Measurements from ENCODE around the gene SNX9.
A peak's percentile ranks its signal among the peaks of the same experiment; 100 is the strongest.

Gene SNX9

DNA sequence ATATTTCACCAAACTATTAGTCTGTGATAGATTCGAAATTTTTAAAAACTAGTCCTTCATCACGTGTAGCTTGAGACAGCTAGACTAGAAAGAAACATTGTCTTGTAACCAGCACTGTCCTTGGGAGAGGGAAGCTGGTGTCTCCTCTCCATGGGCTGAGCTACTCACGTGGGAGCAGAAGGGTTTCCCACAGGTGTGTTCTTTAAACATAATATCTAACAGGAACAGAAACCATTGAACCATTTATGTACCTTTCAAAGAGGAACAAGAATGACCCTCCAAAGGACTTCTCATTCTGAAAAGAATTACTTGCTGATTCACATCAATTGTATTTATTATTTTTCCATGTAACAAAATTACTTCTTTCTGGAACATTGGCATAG lies 86.2 kb downstream of the SNX9 start:
- H3K27me3 Mint-ChIP-seq (ENCODE audit: low read depth), result no peaks in the 10 kb centered on the region
- H3K4me1 Mint-ChIP-seq, result peaks cover 31% of the 10 kb centered on the region
- H3K9me3 Mint-ChIP-seq, result no peaks in the 10 kb centered on the region
- no peak overlapping the region for H3K4me3 Mint-ChIP-seq
- TF ChIP-seq, protein P1, sequence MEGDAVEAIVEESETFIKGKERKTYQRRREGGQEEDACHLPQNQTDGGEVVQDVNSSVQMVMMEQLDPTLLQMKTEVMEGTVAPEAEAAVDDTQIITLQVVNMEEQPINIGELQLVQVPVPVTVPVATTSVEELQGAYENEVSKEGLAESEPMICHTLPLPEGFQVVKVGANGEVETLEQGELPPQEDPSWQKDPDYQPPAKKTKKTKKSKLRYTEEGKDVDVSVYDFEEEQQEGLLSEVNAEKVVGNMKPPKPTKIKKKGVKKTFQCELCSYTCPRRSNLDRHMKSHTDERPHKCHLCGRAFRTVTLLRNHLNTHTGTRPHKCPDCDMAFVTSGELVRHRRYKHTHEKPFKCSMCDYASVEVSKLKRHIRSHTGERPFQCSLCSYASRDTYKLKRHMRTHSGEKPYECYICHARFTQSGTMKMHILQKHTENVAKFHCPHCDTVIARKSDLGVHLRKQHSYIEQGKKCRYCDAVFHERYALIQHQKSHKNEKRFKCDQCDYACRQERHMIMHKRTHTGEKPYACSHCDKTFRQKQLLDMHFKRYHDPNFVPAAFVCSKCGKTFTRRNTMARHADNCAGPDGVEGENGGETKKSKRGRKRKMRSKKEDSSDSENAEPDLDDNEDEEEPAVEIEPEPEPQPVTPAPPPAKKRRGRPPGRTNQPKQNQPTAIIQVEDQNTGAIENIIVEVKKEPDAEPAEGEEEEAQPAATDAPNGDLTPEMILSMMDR (IDR thresholded peaks at IDR 0.05; ENCODE audit: unreplicated experiment in 3 of 3), result no peak
- peaks cover 70% of the 10 kb centered on the region for H3K36me3 Mint-ChIP-seq (ENCODE audit: low read depth)
- H3K27ac Mint-ChIP-seq, result no peak overlapping the region

DNA sequence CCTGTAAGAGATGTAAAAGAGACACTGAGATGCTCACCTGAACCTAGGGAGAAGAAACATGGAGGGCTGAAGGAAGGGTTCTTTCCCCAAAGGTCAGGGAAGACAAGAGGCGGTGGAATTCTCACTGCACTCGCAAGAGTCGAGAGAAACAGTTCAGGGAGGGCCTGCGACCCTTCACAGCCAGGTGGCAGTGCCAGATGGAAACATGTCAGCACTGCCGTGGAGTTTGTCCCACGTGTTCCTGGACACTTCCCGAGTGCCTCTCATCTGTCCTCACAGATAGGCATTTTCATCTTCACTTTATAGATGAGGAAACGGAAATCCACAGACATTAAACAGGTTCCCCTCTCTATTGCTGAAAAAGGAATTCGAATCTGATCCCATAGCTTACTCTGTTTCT lies 88.2 kb downstream of the SNX9 start:
- H3K36me3 Mint-ChIP-seq (ENCODE audit: low read depth), result peaks cover 68% of the 10 kb centered on the region
- TF ChIP-seq, protein P1 (IDR thresholded peaks at IDR 0.05; ENCODE audit: unreplicated experiment in 3 of 3), result no peak
- H3K27ac Mint-ChIP-seq, result peak overlapping the region in 1 of 3 experiments; percentile 12
- no peaks in the 10 kb centered on the region for H3K9me3 Mint-ChIP-seq
- no peak overlapping the region for H3K4me3 Mint-ChIP-seq
- H3K27me3 Mint-ChIP-seq (ENCODE audit: low read depth), result no peaks in the 10 kb centered on the region
- peaks cover 31% of the 10 kb centered on the region for H3K4me1 Mint-ChIP-seq

DNA sequence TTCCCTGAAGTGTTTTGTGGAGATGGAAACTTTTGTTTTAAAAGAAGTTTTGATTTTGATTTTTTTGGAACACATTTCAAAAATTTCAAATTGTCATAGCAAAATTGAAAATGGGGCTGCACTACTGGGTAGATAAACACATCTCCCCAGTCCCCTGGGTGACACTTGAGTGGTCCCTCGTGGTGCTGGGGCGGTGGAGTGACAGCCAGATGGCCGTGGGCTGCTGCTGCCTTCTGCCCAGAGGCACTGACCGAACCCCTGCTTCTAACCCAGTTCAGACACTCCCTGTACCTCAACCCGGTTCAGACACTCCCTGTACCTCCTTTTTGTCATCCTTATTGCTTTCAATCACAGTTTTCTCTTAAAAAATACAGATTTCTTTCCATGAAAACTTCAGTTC lies 88.7 kb downstream of the SNX9 start:
- H3K9me3 Mint-ChIP-seq, result peaks cover 2% of the 10 kb centered on the region
- peaks cover 68% of the 10 kb centered on the region for H3K36me3 Mint-ChIP-seq (ENCODE audit: low read depth)
- no peak overlapping the region for H3K4me3 Mint-ChIP-seq
- H3K4me1 Mint-ChIP-seq, result peaks cover 26% of the 10 kb centered on the region
- TF ChIP-seq, protein P1 (IDR thresholded peaks at IDR 0.05; ENCODE audit: unreplicated experiment in 3 of 3), result no peak
- H3K27ac Mint-ChIP-seq, result peak overlapping the region; percentile 44 to 82 (median 59)
- H3K27me3 Mint-ChIP-seq (ENCODE audit: low read depth), result no peaks in the 10 kb centered on the region

DNA sequence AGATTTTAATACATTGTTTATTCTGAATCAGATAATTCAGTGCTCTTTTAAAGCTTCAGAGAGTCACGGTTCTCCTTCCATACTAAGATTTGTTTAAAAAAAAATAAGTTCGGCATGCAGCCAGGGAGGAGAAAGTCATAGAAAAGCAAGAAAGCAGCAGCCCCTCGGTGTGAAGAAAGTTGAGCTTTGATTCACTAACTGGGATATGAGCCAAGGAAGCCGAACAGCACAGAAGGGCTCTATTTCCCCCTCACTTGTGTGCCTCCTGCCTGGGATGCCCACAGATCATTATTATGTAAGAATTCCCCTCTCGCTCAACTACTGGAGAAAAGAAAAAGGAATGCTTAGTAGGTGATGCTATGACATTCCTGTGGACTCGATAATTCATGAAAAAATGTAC lies 89.3 kb downstream of the SNX9 start:
- TF ChIP-seq, protein P1 (IDR thresholded peaks at IDR 0.05; ENCODE audit: unreplicated experiment in 3 of 3), result no peak
- no peak overlapping the region for H3K4me3 Mint-ChIP-seq

DNA sequence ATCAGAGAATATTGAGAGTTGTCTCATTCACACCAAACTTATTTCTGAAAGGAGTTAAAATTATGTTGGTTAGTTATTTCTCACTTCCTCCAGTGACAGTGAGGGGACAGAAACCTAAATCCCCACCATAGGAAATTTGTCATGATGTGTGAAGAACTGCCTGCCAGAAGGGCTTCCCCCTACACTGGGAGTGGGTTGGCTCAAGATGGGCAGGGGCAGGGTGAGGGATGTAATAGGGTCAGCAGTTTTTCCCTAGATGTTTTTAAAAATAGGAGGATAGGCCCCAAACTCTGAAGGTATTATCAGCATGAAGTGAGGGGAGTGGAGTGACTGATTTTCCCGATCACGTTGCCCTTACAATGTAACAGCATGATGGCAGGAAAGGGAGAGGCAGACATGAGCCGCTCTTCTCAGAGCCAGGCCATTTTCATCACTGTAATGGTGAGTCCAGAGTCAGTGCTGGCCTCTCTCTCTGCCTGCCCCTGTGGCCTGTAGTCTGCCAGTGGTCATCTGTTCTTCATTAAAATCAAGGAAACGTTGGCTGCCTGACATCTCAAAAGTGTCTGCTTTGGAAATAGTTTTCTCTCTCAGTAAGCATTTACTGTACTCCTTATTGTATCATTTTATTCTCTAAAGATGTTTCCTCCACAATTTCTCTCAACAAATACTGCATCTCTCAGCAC lies 98.8 kb downstream of the SNX9 start:
- no peaks in the 10 kb centered on the region for H3K4me1 Mint-ChIP-seq
- H3K27me3 Mint-ChIP-seq (ENCODE audit: low read depth), result no peaks in the 10 kb centered on the region
- TF ChIP-seq, protein P1 (IDR thresholded peaks at IDR 0.05; ENCODE audit: unreplicated experiment in 3 of 3), result no peak
- H3K9me3 Mint-ChIP-seq, result peaks cover 23% of the 10 kb centered on the region
- H3K4me3 Mint-ChIP-seq, result no peak overlapping the region
- peaks cover 87% of the 10 kb centered on the region for H3K36me3 Mint-ChIP-seq (ENCODE audit: low read depth)
- peak overlapping the region in 2 of 3 experiments; percentile 71 to 73 for H3K27ac Mint-ChIP-seq

More for the DNA sequence above, 89.3 kb downstream of the SNX9 start:
- Mint-ChIP-seq H3K27ac (peak overlapping the region; percentile 44 to 82 (median 59)), H3K36me3 (ENCODE audit: low read depth) (peaks cover 72% of the 10 kb centered on the region), H3K4me1 (peaks cover 25% of the 10 kb centered on the region), H3K9me3 (peaks cover 4% of the 10 kb centered on the region), H3K27me3 (ENCODE audit: low read depth) (no peaks in the 10 kb centered on the region)

DNA sequence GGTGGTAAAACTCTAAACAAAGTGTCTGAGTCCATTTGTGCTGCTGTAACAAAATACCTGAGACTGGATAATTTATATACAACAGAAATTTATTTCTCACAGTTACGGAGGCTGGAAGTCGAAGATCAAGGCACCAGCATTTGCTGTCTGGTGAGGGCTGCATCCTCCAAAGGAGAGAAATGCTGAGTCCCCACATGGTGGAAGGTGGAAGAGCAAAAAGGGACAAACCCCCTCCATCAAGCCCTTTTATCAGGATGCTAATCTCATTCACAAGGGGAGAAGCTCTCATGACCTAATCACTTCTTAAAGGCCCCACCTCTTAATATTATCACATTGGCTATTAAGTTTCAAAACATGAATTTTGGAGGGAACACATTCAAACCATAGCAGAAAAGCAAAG lies 102.7 kb downstream of the SNX9 start:
- TF ChIP-seq, protein P1 (IDR thresholded peaks at IDR 0.05; ENCODE audit: unreplicated experiment in 3 of 3), result no peak
- Mint-ChIP-seq H3K4me3 (no peak overlapping the region), H3K27me3 (ENCODE audit: low read depth) (no peaks in the 10 kb centered on the region), H3K36me3 (ENCODE audit: low read depth) (peaks cover 78% of the 10 kb centered on the region), H3K27ac (no peak overlapping the region), H3K9me3 (no peaks in the 10 kb centered on the region), H3K4me1 (no peaks in the 10 kb centered on the region)

Measured in nephron (organoid).